HL-60/S4 treated with retinoic acid at 250 ng/mL for 4 days and 3 days (cell line): ENCODE data around the gene CCDC89.

Experiments used
- in situ Hi-C: fragments of 300-500 bp; cut with MboI; formaldehyde crosslinking; loops from 2 replicates; pipeline ENCODE4 v1.7.0; 2022; ENCODE audit warnings: low sequenced_read_pairs

Gene CCDC89

DNA sequence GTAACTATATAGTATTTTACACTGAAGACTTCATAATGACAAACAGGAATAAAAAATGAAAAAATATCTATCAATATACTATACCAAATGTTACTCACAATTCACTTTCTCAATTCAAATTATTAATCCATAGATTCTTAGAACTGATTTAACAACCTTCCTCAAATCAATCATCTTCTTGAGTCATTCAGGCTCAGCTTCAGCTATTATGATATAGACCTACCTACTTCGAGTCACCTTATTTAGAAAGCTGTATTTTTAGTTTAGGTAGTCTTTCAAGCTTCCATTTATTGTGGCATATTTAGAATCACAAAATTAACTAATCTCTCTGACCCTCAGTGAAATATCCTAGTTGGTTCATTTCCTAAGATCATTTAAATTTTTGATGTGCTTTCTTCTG, 29.2 kb downstream of the CCDC89 start:
- in situ Hi-C loops = loop anchor here (25.0 kb wide), 1 partner anchor 631 kb away; no protein-coding TSS in a partner anchor

DNA sequence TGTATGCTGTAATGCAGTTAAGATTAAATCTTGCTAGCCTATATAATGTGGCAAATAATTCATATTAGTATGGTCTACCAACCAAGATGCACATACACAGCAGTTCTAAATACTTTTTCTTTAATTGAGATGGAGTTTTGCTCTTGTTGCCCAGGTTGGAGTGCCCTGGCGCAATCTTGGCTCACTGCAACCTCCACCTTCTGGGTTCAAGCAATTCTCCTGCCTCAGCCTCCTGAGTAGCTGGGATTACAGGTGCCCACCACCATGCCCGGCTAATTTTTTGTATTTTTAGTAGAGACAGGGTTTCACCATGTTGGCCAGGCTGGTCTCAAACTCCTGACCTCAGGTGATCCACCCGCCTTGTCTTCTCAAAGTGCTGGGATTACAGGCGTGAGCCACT, 31.7 kb downstream of the CCDC89 start:
- in situ Hi-C loops = loop anchor here (25.0 kb wide), 1 partner anchor 633 kb away; no protein-coding TSS in a partner anchor

DNA sequence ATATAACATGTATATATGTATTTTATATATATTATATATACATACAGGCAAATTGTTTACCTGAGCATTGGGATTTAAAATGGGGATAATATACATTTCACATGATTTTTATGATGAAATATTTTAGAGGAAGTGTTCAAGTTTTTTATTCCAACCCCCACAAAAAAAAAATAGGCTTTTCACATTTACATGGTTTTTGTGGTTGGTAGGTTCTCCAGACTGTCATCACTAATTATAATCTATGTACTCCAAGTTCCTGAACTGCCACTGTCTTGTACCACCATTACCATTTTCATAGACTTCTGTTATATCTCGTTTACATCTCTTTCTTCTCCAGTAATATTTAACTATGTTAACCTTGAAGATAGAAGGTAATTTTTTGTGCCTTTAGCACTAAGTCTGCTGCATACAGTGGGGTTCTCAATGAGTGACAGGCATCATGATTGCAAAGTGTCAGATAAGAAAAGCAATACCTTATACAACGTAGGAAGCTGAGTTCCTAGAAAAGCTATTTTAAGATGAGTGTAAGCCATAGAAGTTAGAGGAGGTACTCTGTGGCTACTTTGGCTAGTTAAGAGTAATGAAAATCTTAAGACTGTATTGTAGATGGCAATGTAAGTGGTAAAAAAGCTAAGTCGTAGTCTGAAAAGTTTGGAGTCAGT, 33.1 kb downstream of the CCDC89 start:
- in situ Hi-C loops = loop anchor here (25.0 kb wide), 1 partner anchor 634 kb away; no protein-coding TSS in a partner anchor

GRCh38 chr11:85651118-85651517, 34.9 kb downstream of the CCDC89 start:
- in situ Hi-C loops = loop anchor here (25.0 kb wide), 1 partner anchor 636 kb away; no protein-coding TSS in a partner anchor

DNA sequence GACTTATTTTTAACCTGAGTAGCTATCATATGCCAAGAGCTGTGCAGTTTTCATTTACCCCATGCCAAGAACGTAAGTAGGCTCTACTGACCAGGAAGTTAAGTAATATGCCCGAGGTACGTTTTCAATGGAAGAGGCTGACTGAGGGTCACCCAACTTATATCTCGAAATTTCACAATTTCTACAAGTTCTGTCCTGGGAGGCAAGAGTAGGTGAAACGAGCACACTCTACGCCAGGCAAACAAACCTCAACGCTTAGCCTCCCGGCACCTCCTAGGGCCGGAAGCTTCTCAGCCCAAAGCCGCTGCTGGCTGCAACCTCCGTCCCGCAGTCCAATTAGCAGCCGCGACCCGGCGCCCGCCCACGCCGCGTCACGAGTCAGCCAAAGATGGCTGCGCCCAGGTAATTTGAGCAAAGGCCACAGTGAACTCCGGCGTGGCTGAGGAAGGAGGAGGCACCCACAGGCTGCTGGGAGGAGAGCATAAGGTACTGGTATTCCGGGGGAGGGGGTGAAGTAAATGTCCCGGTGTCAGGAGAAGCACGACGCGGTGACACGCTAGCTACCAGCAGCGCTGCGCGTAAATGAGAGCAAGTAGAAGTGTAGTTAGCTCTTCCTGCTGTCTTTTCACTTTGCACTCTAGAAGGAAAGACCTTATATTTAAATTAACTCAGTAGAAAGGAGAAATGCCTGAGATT, 38.2 kb downstream of the CCDC89 start, which contains the start of gene TMEM126A:
Gene TMEM126A, plus strand, starts transcription at position 364 of the 696 bp plus-strand sequence. CDS start 2,289 bp downstream, outside the sequence.
- in situ Hi-C loops = no loop called here

DNA sequence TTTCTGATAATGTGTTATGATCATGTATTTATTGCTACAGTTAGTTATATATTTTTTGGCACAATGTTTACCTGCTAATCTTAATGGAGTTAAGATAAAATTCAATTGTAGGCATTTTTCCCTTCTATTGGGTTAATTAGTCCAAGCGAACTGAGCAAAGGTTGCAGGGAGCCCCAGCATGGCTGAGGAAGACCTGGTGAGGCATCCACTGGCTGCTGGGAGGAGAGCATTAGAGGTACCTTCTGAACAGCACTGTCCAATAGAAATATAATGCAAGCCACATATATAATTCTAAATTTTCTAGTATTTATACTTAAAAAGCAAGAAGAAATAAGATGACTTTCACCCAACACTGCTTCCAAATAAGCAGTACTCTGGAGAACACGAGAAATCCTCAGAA, 38.9 kb downstream of the CCDC89 start:
- in situ Hi-C loops = no loop called here

GRCh38 chr11:85643191-85643614, 42.8 kb downstream of the CCDC89 start:
- in situ Hi-C loops = no loop called here

DNA sequence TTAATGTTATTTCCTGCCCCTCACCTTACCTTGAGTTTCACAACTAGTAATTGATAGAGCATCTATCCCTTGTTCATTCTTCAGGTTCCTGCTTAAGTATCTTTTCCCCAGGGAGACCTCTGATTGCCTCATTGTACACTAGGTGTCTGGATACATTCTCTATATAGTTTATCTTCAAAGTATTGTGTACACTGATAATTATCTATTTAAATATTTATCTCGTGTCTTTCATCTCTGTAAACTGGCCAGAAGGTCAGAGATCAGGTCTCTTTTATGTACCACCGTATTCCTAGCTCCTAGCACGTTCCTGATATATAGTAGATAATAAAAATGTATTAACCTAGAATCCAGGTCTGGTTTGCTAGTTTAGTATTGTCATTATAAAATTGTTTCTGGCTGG, 51.2 kb downstream of the CCDC89 start:
- in situ Hi-C loops = no loop called here
